ENCODE data around the gene PSMD14.

DNA sequence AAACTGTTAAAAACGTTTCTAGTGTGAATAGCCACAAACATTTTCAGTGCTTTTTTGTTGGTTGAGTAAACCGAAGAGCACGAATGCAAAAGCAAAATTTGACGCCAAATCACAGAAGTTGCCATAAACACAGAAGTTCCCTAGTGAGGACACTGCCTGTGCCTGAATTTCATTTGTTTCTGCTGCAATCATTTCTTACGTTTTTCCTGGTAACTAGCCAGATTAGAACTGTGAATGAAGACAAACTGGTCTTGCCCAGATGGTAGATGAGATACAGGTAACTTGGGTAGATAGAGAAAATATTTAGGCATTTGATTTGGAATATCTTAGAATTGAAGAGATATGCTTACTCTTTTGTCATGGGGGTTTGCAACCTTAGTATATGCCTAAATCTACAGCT is 98.1 kb downstream of the PSMD14 start:
- no peak for TF ChIP-seq POLR2A (IDR thresholded peaks at IDR 0.05)
- TF ChIP-seq EP300 (IDR thresholded peaks at IDR 0.05), result no peak

Data from upper lobe of left lung (tissue), 4 donors.